ENCODE measurements around the gene ZBTB7B. TPM values are rescaled to one million over a fixed set of nuclear protein-coding genes. Genes with fewer than 3 reads are reported as not detected.

ZBTB7B gene
- total RNA-seq, 2 experiments from 2014 or later, result 22.8 to 25.1 TPM

GRCh38 chr1:155022136-155022926 is 19.7 kb downstream of the ZBTB7B start:
- Histone ChIP-seq H3K4me3 (ENCODE audit: low read length) (no peak overlapping the region), H3K27me3 (ENCODE audit: control insufficient read depth in 1 of 2, insufficient read depth in 2 of 2, low read length in 2 of 2) (no peaks in the 10 kb centered on the region), H3K4me1 (ENCODE audit: insufficient read depth, low read length) (peaks cover 33% of the 10 kb centered on the region), H3K36me3 (ENCODE audit: insufficient read depth, low read length) (peaks cover 6% of the 10 kb centered on the region), H3K9me3 (ENCODE audit: control insufficient read depth in 1 of 2, insufficient read depth in 1 of 2, low read length in 2 of 2) (no peaks in the 10 kb centered on the region), H3K27ac (ENCODE audit: low read depth in 1 of 2, low read length in 2 of 2) (no peak overlapping the region)
- no peak for ATAC-seq (ENCODE audit: poor library complexity)
- Mint-ChIP-seq H3K27me3 (no peaks in the 10 kb centered on the region), H3K4me1 (ENCODE audit: low read depth) (peaks cover 42% of the 10 kb centered on the region), H3K36me3 (ENCODE audit: low read depth) (no peaks in the 10 kb centered on the region), H3K4me3 (no peak overlapping the region), H3K9me3 (no peaks in the 10 kb centered on the region), H3K27ac (peak overlapping the region; percentile 68)
- intact Hi-C loops (cut with DNase I, micrococcal nuclease), result loop anchor here in 1 of 2 experiments (10.0 kb wide), 1 partner anchor 358 kb away; no protein-coding TSS in a partner anchor
- no peak for TF ChIP-seq CTCF (IDR thresholded peaks at IDR 0.05)
- CTCF ChIA-PET, result interaction anchor here (0.9 to 9.7 kb wide), 4 partner anchors 24 to 63 kb away, joined by 3 to 159 read pairs (median 3); partner anchors contain the start of genes ADAM15, LENEP and ZBTB7B
- no peak for DNase-seq
- POLR2A ChIA-PET, result interaction anchor here (0.9 to 1.2 kb wide), 5 partner anchors 12 to 67 kb away, joined by 3 to 4 read pairs (median 3); partner anchors contain the start of genes ADAM15, CKS1B and PBXIP1

DNA sequence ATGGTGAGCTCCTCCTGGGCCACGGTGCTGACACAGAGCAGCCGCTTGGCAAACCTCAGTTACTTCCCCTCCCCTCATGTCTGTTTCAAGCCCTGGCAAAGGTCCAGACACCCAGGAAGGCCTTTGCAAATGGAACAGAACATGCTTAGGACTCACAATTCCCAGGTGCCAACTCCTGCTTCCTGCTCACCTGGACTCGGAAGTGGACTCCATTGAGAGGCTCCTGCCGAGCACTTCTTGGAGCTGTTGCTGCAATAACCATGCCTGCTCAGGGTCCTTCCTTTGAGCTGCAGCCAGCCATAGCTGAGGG is 20.3 kb downstream of the ZBTB7B start:
- intact Hi-C loops (cut with DNase I, micrococcal nuclease), result loop anchor here in 1 of 2 experiments (10.0 kb wide), 1 partner anchor 358 kb away; no protein-coding TSS in a partner anchor
- Mint-ChIP-seq H3K27ac (peak overlapping the region; percentile 68), H3K27me3 (no peaks in the 10 kb centered on the region), H3K9me3 (no peaks in the 10 kb centered on the region), H3K36me3 (ENCODE audit: low read depth) (no peaks in the 10 kb centered on the region), H3K4me1 (ENCODE audit: low read depth) (peaks cover 37% of the 10 kb centered on the region), H3K4me3 (no peak overlapping the region)
- ATAC-seq (ENCODE audit: poor library complexity) (no peak), DNase-seq (peak in 1 of 14 experiments; percentile 18)
- peaks cover 27% of the 10 kb centered on the region for H3K4me1 ChIP-seq (ENCODE audit: insufficient read depth, low read length)
- no peaks in the 10 kb centered on the region for H3K27me3 ChIP-seq (ENCODE audit: control insufficient read depth in 1 of 2, insufficient read depth in 2 of 2, low read length in 2 of 2)
- CTCF ChIA-PET, result interaction anchor here (0.9 to 9.7 kb wide), 4 partner anchors 24 to 62 kb away, joined by 3 to 159 read pairs (median 3); partner anchors contain the start of genes ADAM15, LENEP and ZBTB7B
- no peaks in the 10 kb centered on the region for H3K9me3 ChIP-seq (ENCODE audit: control insufficient read depth in 1 of 2, insufficient read depth in 1 of 2, low read length in 2 of 2)
- TF ChIP-seq CTCF (IDR thresholded peaks at IDR 0.05), result no peak
- peaks cover 6% of the 10 kb centered on the region for H3K36me3 ChIP-seq (ENCODE audit: insufficient read depth, low read length)
- POLR2A ChIA-PET, result interaction anchor here (0.9 to 1.2 kb wide), 4 partner anchors 12 to 67 kb away, joined by 3 to 4 read pairs (median 3); partner anchors contain the start of genes CKS1B and PBXIP1
- H3K4me3 ChIP-seq (ENCODE audit: low read length), result no peak overlapping the region
- H3K27ac ChIP-seq (ENCODE audit: low read depth in 1 of 2, low read length in 2 of 2), result no peak overlapping the region

- CTCF ChIA-PET, result interaction anchor here (0.6 to 9.7 kb wide), 2 partner anchors 25 to 410 kb away, joined by 3 to 159 read pairs; partner anchors contain the start of genes LENEP and ZBTB7B
- no peak overlapping the region for H3K27ac Mint-ChIP-seq
These were observed 21.0 kb downstream of the ZBTB7B start for GRCh38 chr1:155023627-155024026.

More at GRCh38 chr1:155023627-155024026, 21.0 kb downstream of the ZBTB7B start:
- H3K4me3 ChIP-seq (ENCODE audit: low read length), result no peak overlapping the region
- no peaks in the 10 kb centered on the region for H3K36me3 Mint-ChIP-seq (ENCODE audit: low read depth)
- peaks cover 3% of the 10 kb centered on the region for H3K36me3 ChIP-seq (ENCODE audit: insufficient read depth, low read length)
- no peaks in the 10 kb centered on the region for H3K27me3 ChIP-seq (ENCODE audit: control insufficient read depth in 1 of 2, insufficient read depth in 2 of 2, low read length in 2 of 2)
- peaks cover 20% of the 10 kb centered on the region for H3K4me1 ChIP-seq (ENCODE audit: insufficient read depth, low read length)
- TF ChIP-seq CTCF (IDR thresholded peaks at IDR 0.05), result no peak
- H3K27me3 Mint-ChIP-seq, result no peaks in the 10 kb centered on the region
- H3K9me3 ChIP-seq (ENCODE audit: control insufficient read depth in 1 of 2, insufficient read depth in 1 of 2, low read length in 2 of 2), result no peaks in the 10 kb centered on the region
- intact Hi-C loops (cut with DNase I, micrococcal nuclease), result loop anchor here in 1 of 2 experiments (10.0 kb wide), 1 partner anchor 359 kb away; no protein-coding TSS in a partner anchor
- no peak overlapping the region for H3K4me3 Mint-ChIP-seq
- DNase-seq, result no peak
- POLR2A ChIA-PET, result interaction anchor here (0.9 kb wide), 1 partner anchor 16 kb away, joined by 3 read pairs; no protein-coding TSS in a partner anchor
- peaks cover 30% of the 10 kb centered on the region for H3K4me1 Mint-ChIP-seq (ENCODE audit: low read depth)
- no peak for ATAC-seq (ENCODE audit: poor library complexity)
- H3K9me3 Mint-ChIP-seq, result no peaks in the 10 kb centered on the region
- no peak overlapping the region for H3K27ac ChIP-seq (ENCODE audit: low read depth in 1 of 2, low read length in 2 of 2)

All from CD4-positive, alpha-beta T cell (primary cell).